Breast epithelium (tissue), 4 donors: ENCODE results near the gene STIM1. TPM values are rescaled to one million over a fixed set of nuclear protein-coding genes. Genes with fewer than 3 reads are reported as not detected.
A peak's percentile ranks its signal among the peaks of the same experiment; 100 is the strongest.

Source experiments
- DNase-seq, 2 donors: peaks; one replicate each; pipeline ENCODE4 v3.0.0-alpha.2; 2019; ENCODE audit warnings: low spot score in 2 of 2
- H3K27ac ChIP-seq, 2 donors: fragments of 200-600 bp; sonication (generic) in 1 of 2; one replicate each; pipeline ENCODE4 v1.5.1; 2016 to 2019; ENCODE audit warnings: mild to moderate bottlenecking in 1 of 2
- H3K27me3 ChIP-seq, 2 donors: fragments of 200-600 bp; sonication (generic) in 1 of 2; one replicate each; pipeline versions ENCODE4 v1.5.1 to v1.6.0; 2017 to 2019; ENCODE audit warnings: control low read depth in 1 of 2, mild to moderate bottlenecking in 1 of 2
- H3K36me3 ChIP-seq: fragments of 200-600 bp; one replicate; pipeline ENCODE4 v1.5.1; 2019
- H3K4me1 ChIP-seq, 2 donors: fragments of 200-600 bp; sonication (generic); one replicate each; pipeline ENCODE4 v1.5.1; 2016 to 2019; ENCODE audit warnings: control low read depth in 1 of 2
- H3K4me3 ChIP-seq, 3 donors: fragments of 200-600 bp; sonication (generic); 1 replicate in 2 of 3; 2 replicates in 1 of 3; pipeline ENCODE4 v1.5.1; 2016 to 2019; ENCODE audit warnings: mild to moderate bottlenecking in 3 of 3, moderate library complexity in 2 of 3
- H3K9me3 ChIP-seq, 2 donors: fragments of 200-600 bp; sonication (generic) in 1 of 2; one replicate each; pipeline ENCODE4 v1.5.1; 2016 to 2019; ENCODE audit warnings: control low read depth in 1 of 2
- POLR2A ChIP-seq: fragments of 450-650 bp; IDR thresholded peaks from one replicate; pipeline ENCODE4 v1.6.1; 2016; ENCODE audit warnings: antibody characterized with exemption, mild to moderate bottlenecking, moderate library complexity
- POLR2AphosphoS5 ChIP-seq, 3 donors: sonication (generic); formaldehyde crosslinking; IDR thresholded peaks; one replicate each; pipeline ENCODE4 v1.6.1; 2017; ENCODE audit warnings: antibody characterized with exemption in 3 of 3
- intact Hi-C: fragments of 100-400 bp; cut with DNase I; formaldehyde crosslinking; loops from one replicate; pipeline ENCODE4 v1.15.1; 2023; ENCODE audit warnings: low total_unique reads
- total RNA-seq, 3 donors: library from RNA; depleted of rRNA; stranded (reverse); fragments of >200 nt; gene quantifications; one replicate each; pipeline ENCODE4 v1.1.0, GENCODE V29; 2016
- TF ChIP-seq, protein P1 (sequence below), 3 donors: fragments of 450-650 bp; IDR thresholded peaks; one replicate each; pipeline ENCODE4 v1.5.1; 2016 to 2017; ENCODE audit warnings: antibody characterized with exemption in 3 of 3, mild to moderate bottlenecking in 3 of 3, moderate library complexity in 3 of 3

The STIM1 gene
- total RNA-seq, 3 donors from 2014 or later: 44.2 to 68.2 (median 47.9) TPM

DNA sequence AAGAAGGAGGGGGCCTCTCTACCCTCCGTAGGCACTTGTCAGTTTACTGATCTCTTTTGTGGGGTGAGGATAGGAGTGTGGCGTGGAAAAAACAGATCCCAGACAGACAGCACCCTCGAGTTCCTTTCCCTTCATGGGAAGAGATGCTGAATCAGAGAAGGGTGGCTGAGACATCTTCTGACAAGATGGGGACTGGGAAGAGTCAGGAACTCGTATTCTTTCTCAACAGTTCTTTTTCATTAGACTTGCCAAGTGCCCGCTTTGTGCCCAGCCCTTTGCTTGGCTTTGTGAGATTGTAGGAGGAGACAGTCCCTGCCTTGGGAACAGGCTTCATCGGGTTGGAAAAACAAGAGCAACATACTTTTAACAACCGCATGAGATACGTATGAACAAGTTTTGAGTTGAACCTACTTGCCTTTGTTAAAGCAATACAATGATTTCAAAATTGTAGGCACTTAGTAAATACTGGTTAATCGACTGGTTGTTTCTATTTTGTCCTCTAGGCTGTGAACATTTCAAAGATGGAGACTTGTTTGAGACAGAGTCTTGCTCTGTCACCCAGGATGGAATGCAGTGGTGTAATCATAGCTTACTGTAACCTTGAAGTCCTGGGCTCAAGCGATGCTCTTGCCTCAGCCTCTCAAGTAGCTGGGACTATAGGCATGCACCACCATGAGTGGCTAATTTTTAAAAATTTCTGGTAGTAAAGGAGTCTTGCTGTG is 240.2 kb downstream of the STIM1 start:
- peak overlapping the region; percentile 68 to 96 (median 79) for H3K4me3 ChIP-seq
- H3K4me1 ChIP-seq: no peaks in the 10 kb centered on the region
- no peaks in the 10 kb centered on the region for H3K36me3 ChIP-seq
- H3K9me3 ChIP-seq: no peaks in the 10 kb centered on the region
- H3K27ac ChIP-seq: peak overlapping the region; percentile 95 to 98
- TF ChIP-seq POLR2AphosphoS5 (IDR thresholded peaks at IDR 0.05) (no peak), POLR2A (no peak)
- TF ChIP-seq, protein P1, sequence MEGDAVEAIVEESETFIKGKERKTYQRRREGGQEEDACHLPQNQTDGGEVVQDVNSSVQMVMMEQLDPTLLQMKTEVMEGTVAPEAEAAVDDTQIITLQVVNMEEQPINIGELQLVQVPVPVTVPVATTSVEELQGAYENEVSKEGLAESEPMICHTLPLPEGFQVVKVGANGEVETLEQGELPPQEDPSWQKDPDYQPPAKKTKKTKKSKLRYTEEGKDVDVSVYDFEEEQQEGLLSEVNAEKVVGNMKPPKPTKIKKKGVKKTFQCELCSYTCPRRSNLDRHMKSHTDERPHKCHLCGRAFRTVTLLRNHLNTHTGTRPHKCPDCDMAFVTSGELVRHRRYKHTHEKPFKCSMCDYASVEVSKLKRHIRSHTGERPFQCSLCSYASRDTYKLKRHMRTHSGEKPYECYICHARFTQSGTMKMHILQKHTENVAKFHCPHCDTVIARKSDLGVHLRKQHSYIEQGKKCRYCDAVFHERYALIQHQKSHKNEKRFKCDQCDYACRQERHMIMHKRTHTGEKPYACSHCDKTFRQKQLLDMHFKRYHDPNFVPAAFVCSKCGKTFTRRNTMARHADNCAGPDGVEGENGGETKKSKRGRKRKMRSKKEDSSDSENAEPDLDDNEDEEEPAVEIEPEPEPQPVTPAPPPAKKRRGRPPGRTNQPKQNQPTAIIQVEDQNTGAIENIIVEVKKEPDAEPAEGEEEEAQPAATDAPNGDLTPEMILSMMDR (IDR thresholded peaks at IDR 0.05): peak in 1 of 3 donors; percentile 14
- intact Hi-C loops: no loop called here
- no peaks in the 10 kb centered on the region for H3K27me3 ChIP-seq
- no peak for DNase-seq

DNA sequence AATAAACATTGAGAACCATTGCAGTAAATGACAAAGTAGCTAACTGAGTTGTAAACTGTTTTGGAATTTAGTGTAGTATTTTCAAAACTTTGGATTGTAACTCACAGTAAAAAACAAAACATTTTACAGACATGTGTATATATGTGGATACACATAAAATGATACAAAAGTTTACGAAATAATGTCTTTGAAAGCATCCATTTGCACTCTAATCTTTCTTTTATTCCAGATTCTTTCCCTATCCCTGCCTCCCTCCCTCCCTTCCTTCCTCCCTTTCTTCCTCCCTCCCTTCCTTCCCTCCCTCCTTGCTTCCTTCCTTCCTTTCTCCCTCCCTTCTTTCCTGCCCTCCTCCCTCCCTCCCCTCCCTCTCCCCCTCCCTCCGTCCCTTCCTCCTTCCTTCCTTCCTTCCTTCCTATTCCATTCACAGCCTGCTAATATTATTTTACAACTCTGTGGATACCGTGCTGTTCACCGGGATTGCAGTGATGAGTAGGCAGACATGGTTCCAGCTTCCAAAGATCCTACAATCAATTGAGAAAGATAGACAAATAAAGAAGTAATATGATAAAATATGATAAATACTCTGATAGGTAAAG is 242.7 kb downstream of the STIM1 start:
- DNase-seq: no peak
- Histone ChIP-seq H3K27ac (no peak overlapping the region), H3K9me3 (no peaks in the 10 kb centered on the region), H3K36me3 (no peaks in the 10 kb centered on the region), H3K27me3 (no peaks in the 10 kb centered on the region), H3K4me3 (no peak overlapping the region), H3K4me1 (no peaks in the 10 kb centered on the region)
- intact Hi-C loops: no loop called here
- TF ChIP-seq POLR2AphosphoS5 (IDR thresholded peaks at IDR 0.05): no peak
- TF ChIP-seq, protein P1 (IDR thresholded peaks at IDR 0.05): no peak
- TF ChIP-seq POLR2A: no peak

DNA sequence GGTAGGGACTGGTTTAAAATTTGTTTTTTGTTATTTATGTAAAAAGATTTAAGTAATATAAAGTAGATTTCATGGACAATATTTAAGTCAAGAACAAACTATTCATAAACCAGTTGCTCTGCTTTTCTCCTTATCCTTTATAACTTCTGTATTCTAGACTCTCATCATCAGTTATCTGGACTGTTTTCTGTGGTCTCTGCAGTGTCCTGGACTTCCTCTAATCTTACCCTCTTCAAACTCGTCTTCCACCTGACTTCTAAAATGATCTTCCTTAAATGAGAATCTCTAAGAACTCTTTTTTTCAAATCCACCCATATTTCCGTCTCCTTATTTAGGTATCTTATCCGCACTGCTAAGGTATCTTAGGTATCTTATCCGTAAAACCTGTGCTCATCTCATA is 247.2 kb downstream of the STIM1 start:
- TF ChIP-seq POLR2AphosphoS5 (IDR thresholded peaks at IDR 0.05): no peak
- TF ChIP-seq, protein P1 (IDR thresholded peaks at IDR 0.05): no peak
- no peak for TF ChIP-seq POLR2A
- no peaks in the 10 kb centered on the region for H3K4me1 ChIP-seq
- no peaks in the 10 kb centered on the region for H3K27me3 ChIP-seq
- H3K36me3 ChIP-seq: no peaks in the 10 kb centered on the region
- DNase-seq: no peak
- intact Hi-C loops: no loop called here
- H3K9me3 ChIP-seq: no peaks in the 10 kb centered on the region
- no peak overlapping the region for H3K4me3 ChIP-seq
- no peak overlapping the region for H3K27ac ChIP-seq

DNA sequence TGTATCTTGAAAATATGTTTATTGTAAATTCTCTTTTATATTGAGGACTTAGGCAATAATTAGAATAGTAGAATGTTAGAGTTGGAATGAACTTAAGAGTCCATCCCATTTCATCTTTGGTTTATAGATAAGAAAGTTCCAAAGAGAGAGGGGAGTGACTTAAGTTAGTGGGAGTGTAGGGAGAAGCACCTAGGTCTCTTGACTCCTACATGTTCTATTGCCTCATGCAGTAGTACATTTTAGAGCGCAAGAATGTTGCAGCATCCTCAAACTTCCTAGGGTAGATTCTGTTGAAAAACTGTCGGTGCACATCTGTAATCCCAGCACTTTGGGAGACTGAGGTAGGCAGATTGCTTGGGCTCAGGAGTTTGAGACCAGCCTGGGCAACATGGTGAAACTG is 247.8 kb downstream of the STIM1 start:
- no peak overlapping the region for H3K4me3 ChIP-seq
- H3K4me1 ChIP-seq: no peaks in the 10 kb centered on the region
- no peaks in the 10 kb centered on the region for H3K27me3 ChIP-seq
- no peak overlapping the region for H3K27ac ChIP-seq
- H3K36me3 ChIP-seq: no peaks in the 10 kb centered on the region
- no peak for TF ChIP-seq POLR2A
- no peaks in the 10 kb centered on the region for H3K9me3 ChIP-seq
- no peak for DNase-seq
- intact Hi-C loops: no loop called here

DNA sequence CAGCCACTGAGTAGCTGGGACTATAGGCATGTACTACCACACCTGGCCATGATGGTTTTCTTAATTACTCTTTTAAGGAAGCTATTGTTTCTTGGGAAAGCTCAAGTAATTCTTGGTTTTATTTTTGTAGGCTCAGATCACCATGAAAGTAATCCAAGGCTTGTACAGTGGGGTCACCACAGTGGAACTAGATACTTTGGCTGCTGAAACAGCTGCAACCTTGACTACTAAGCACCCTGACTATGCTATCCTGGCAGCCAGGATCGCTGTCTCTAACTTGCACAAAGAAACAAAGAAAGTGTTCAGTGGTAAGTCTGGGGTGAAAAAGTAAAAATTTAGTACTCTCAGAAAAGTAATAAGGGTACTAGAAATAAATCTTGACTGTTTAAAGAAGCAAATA is 250.5 kb downstream of the STIM1 start:
- H3K27ac ChIP-seq: no peak overlapping the region
- no peak for TF ChIP-seq POLR2AphosphoS5 (IDR thresholded peaks at IDR 0.05)
- TF ChIP-seq, protein P1 (IDR thresholded peaks at IDR 0.05): no peak
- no peak for TF ChIP-seq POLR2A
- intact Hi-C loops: no loop called here
- no peaks in the 10 kb centered on the region for H3K27me3 ChIP-seq
- no peaks in the 10 kb centered on the region for H3K4me1 ChIP-seq
- H3K9me3 ChIP-seq: no peaks in the 10 kb centered on the region
- no peak for DNase-seq
- H3K4me3 ChIP-seq: no peak overlapping the region
- H3K36me3 ChIP-seq: no peaks in the 10 kb centered on the region
